ENCODE results near the gene SMOC2. TPM values are rescaled to one million over a fixed set of nuclear protein-coding genes. Genes with fewer than 3 reads are reported as not detected.
"Not testable (repeated sequence)": the region's sequence is repeated elsewhere in the genome, so short reads cannot be mapped to it uniquely, and the experiment has no call there.

SMOC2 gene
- total RNA-seq, 4 donors from 2014 or later: 10.7 to 14.9 (median 13.7) TPM

DNA sequence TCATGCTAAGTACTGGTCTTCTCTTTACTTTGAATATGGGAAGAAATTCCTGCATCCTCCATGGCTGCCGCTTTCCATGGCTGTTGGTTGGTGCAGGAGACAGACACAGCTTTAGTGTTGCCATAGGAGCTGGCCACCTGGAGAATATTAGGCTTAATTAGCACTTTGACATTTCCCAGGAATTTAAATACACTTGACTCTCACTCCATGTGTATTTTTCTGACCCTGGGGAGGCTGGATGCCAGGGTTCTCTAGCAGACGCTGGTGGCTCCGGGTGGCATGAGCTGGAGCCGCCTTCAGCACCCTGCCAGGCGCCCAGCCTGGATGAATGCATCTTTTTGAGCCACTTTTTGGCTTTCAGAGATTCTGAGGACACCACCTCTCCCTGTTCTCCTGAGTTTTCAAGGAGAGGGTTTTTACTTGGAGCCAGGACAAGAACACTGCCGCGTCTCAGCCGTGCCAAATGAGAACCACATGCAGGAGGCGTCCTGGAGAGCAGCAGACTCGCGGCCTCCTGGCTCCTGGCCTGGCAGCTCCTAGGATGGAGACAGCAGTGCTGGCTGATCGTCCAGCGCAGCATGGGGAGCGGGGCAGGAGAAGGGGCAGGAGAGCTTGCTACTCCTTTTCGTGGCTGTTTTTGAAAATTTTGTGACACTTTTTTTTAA lies 258.8 kb downstream of the SMOC2 start:
- H3K9me3 ChIP-seq: no peaks in the 10 kb centered on the region
- no peaks in the 10 kb centered on the region for H3K27me3 ChIP-seq
- no peaks in the 10 kb centered on the region for H3K4me1 ChIP-seq
- no peak for DNase-seq
- H3K4me3 ChIP-seq: no peak overlapping the region
- TF ChIP-seq POLR2A (IDR thresholded peaks at IDR 0.05) (no peak), CTCF (IDR thresholded peaks at IDR 0.05) (no peak)
- H3K27ac ChIP-seq: no peak overlapping the region
- no peaks in the 10 kb centered on the region for H3K36me3 ChIP-seq

DNA sequence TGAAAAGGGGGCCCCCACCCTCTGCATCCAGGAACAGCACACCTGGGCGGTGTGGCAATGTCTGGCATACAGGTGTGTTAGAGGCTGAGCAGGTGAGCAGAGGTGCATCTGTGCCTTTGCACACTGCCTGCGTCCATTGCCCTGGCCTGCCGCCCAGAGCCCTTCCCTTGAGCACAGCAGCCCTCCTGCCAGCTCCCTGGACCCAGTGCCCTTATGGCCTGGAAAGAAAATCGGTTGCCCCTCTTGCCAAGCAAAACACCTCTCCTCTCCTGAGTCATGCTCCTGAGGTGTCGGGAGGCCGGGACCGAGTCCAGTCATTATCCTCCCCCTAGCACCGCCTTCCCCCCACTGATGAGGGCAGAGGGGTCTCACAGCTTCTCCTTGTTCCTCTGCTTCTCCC lies 259.9 kb downstream of the SMOC2 start:
- no peaks in the 10 kb centered on the region for H3K27me3 ChIP-seq
- DNase-seq: no peak
- TF ChIP-seq CTCF (IDR thresholded peaks at IDR 0.05): no peak
- no peak for TF ChIP-seq POLR2A (IDR thresholded peaks at IDR 0.05)

DNA sequence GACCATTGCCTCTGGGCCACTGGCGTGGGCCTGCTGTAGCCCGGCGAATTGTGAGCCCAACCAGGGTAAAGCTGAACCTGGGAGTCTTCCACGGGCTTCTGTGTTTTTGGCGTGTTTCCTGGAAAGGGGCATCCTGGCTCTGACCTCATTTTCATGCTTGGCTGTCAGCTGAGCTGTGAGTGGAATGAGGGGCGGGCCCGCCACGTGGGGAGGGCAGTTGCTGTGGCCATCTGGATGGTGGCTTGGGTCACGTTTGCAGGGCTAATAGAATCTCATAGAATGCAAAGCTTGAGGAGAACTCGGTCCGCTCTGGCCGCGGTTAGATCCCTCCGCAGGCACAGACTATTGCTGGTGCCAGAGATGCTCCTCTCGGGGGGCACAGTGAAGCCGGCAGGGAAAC lies 263.0 kb downstream of the SMOC2 start:
- no peak for DNase-seq
- no peak overlapping the region for H3K4me3 ChIP-seq
- no peaks in the 10 kb centered on the region for H3K9me3 ChIP-seq
- no peaks in the 10 kb centered on the region for H3K36me3 ChIP-seq
- TF ChIP-seq POLR2A (IDR thresholded peaks at IDR 0.05) (no peak), CTCF (IDR thresholded peaks at IDR 0.05) (no peak)
- no peaks in the 10 kb centered on the region for H3K4me1 ChIP-seq
- H3K27ac ChIP-seq: no peak overlapping the region
- no peaks in the 10 kb centered on the region for H3K27me3 ChIP-seq

More for the DNA sequence above, 259.9 kb downstream of the SMOC2 start:
- no peaks in the 10 kb centered on the region for H3K36me3 ChIP-seq
- H3K4me1 ChIP-seq: no peaks in the 10 kb centered on the region
- no peak overlapping the region for H3K27ac ChIP-seq
- no peak overlapping the region for H3K4me3 ChIP-seq
- H3K9me3 ChIP-seq: no peaks in the 10 kb centered on the region

DNA sequence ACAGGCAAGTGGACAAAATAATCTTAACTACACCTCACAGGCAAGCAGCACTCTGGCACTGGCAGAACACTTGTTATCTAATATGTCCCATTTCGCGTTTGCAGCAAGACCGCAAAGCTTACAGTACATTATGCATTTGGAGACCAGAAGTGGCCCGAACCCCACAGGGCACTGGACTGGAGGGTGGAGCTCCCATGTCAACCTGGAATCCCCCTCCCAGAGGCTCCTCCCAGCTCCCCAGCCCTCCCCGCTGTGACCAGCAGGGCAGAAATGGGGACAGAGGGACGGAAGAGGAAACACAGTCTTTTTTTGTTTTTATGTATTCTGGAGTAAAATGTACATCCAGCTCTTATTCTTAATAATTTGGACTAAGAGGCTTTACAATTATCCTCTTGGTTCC lies 263.7 kb downstream of the SMOC2 start:
- no peak overlapping the region for H3K4me3 ChIP-seq
- DNase-seq: no peak
- no peak overlapping the region for H3K27ac ChIP-seq
- no peaks in the 10 kb centered on the region for H3K9me3 ChIP-seq
- no peaks in the 10 kb centered on the region for H3K27me3 ChIP-seq
- TF ChIP-seq CTCF (IDR thresholded peaks at IDR 0.05): no peak
- TF ChIP-seq POLR2A (IDR thresholded peaks at IDR 0.05): no peak
- H3K36me3 ChIP-seq: no peaks in the 10 kb centered on the region
- H3K4me1 ChIP-seq: no peaks in the 10 kb centered on the region

DNA sequence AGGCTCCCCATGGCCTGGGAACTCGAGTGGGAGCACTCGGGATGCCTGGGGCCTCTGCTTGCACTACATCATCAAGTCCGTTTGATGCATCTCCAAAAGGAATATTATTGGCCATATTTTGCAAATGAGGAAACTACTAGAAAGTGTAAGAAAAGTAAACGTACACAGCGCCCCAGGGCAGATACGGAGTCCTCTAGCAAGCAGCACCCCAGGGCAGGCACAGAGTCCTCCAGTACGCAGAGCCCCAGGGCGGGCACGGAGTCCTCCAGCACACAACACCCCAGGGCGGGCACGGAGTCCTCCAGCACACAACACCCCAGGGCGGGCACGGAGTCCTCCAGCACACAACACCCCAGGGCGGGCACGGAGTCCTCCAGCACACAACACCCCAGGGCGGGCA lies 264.3 kb downstream of the SMOC2 start:
- H3K4me1 ChIP-seq, DNase-seq, H3K9me3 ChIP-seq, H3K36me3 ChIP-seq, H3K27me3 ChIP-seq, H3K27ac ChIP-seq, H3K4me3 ChIP-seq: not testable (repeated sequence)

DNA sequence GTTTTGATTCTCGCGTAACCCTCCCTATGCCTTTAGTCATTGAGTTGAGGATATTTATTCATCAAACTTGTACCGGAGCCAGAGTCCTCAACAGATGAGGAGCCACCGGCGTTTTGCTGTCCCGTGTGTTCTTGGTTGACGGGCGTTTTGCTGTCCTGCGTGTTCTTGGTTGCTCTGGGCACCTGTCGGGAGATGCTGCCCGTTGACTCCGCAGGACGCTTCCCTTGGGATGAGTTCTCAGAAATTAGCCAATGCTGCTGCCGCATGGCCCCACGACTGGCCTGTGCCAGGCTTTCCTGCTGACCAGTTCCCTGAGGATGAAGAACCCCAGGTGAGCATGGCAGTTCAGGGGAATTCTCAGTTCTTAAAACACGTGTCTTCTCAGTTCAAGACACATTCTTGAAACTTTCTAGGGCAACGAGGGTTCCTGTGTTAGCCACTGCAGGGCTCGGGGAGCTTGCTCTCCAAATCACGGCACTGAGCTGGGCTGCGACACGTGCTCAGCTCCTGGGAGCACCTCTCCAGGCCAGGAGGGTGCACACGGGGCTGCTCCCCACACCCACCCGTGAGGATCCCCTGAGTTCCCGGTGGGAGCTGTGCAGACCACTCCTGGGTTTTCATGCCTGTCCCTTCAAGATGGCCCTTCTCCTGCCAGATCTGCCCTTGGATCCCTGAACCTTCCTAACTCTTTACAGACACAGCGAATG lies 265.6 kb downstream of the SMOC2 start:
- H3K27me3 ChIP-seq: no peaks in the 10 kb centered on the region
- H3K4me3 ChIP-seq: no peak overlapping the region
- no peaks in the 10 kb centered on the region for H3K36me3 ChIP-seq
- no peaks in the 10 kb centered on the region for H3K9me3 ChIP-seq
- no peak for DNase-seq
- no peaks in the 10 kb centered on the region for H3K4me1 ChIP-seq
- TF ChIP-seq CTCF (IDR thresholded peaks at IDR 0.05) (no peak), POLR2A (IDR thresholded peaks at IDR 0.05) (no peak)
- H3K27ac ChIP-seq: no peak overlapping the region

Measured in Peyer's patch (tissue), 4 donors.